ENCODE measurements around the gene PRR12. TPM values are rescaled to one million over a fixed set of nuclear protein-coding genes. Genes with fewer than 3 reads are reported as not detected.

PRR12 gene
- total and polyA plus RNA-seq, 2 donors (not counting 1 experiment from before 2014, with no cell fraction given): 0.40 to 2.1 TPM

GRCh38 chr19:49626226-49626625 is 35.2 kb downstream of the PRR12 start:
- DNase-seq (ENCODE audit: low read depth in 2 of 2): no peak
- H3K79me2 ChIP-seq (ENCODE audit: control insufficient read depth, insufficient read depth, low read length): no peaks in the 10 kb centered on the region

DNA sequence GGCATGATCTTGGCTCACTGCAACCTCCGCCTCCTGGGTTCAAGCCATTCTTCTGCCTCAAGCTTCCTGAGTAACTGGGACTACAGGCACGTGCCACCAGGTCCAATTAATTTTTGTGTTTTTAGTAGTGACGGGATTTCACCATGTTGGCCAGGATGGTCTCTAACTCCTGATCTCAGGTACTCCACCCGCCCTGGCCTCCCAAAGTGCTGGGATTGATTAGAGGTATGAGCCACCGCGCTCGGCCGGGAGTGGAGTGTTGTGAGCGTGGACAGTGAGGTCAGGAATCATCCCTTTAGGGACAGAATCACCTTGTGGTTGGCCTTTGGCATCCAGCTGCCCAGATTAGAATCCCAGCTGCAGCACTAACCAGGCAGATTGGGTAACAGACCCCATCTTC is 38.7 kb downstream of the PRR12 start:
- Histone ChIP-seq H3K36me3 (ENCODE audit: control insufficient read depth, insufficient read depth, low read length) (peaks cover 3% of the 10 kb centered on the region), H3K9ac (ENCODE audit: insufficient read depth, low read length) (no peak overlapping the region), H3K4me3 (replicated peaks in 1 of 4; ENCODE audit: control extremely low read depth in 1 of 4, insufficient read depth in 1 of 4, low read depth in 3 of 4, low read length in 4 of 4) (no peak overlapping the region), H3K79me2 (ENCODE audit: control insufficient read depth, insufficient read depth, low read length) (no peaks in the 10 kb centered on the region), H3K9me3 (ENCODE audit: control insufficient read depth, insufficient read depth, low read depth, low read length) (no peaks in the 10 kb centered on the region), H4K20me1 (ENCODE audit: control insufficient read depth, extremely low read depth, insufficient read depth, low read length) (no peaks in the 10 kb centered on the region), H3K27ac (ENCODE audit: insufficient read depth, low read length) (no peak overlapping the region), H3K4me1 (ENCODE audit: control insufficient read depth, extremely low read depth, insufficient read depth, low read length) (no peaks in the 10 kb centered on the region), H3K4me2 (ENCODE audit: extremely low read depth, insufficient read depth, low read length) (no peak overlapping the region), H3K27me3 (ENCODE audit: control insufficient read depth, insufficient read depth, low read length) (no peaks in the 10 kb centered on the region), H2AFZ (ENCODE audit: low read length) (no peak overlapping the region)
- DNase-seq (ENCODE audit: low read depth in 2 of 2): no peak
- TF ChIP-seq EZH2 (IDR thresholded peaks at IDR 0.05; ENCODE audit: low read length, missing control alignments) (no peak), CTCF (conservative IDR thresholded peaks at IDR 0.05 in 1 of 2, IDR thresholded peaks at IDR 0.05 in 1 of 2; ENCODE audit: low read depth in 1 of 2, low read length in 2 of 2) (no peak)

More at GRCh38 chr19:49626226-49626625, 35.2 kb downstream of the PRR12 start:
- H3K27ac ChIP-seq (ENCODE audit: insufficient read depth, low read length): no peak overlapping the region
- H4K20me1 ChIP-seq (ENCODE audit: control insufficient read depth, extremely low read depth, insufficient read depth, low read length): no peaks in the 10 kb centered on the region
- no peak overlapping the region for H3K4me3 ChIP-seq (replicated peaks in 1 of 4; ENCODE audit: control extremely low read depth in 1 of 4, insufficient read depth in 1 of 4, low read depth in 3 of 4, low read length in 4 of 4)
- no peaks in the 10 kb centered on the region for H3K9me3 ChIP-seq (ENCODE audit: control insufficient read depth, insufficient read depth, low read depth, low read length)
- TF ChIP-seq EZH2 (IDR thresholded peaks at IDR 0.05; ENCODE audit: low read length, missing control alignments): no peak
- TF ChIP-seq CTCF (conservative IDR thresholded peaks at IDR 0.05 in 1 of 2, IDR thresholded peaks at IDR 0.05 in 1 of 2; ENCODE audit: low read depth in 1 of 2, low read length in 2 of 2): no peak
- no peak overlapping the region for H2AFZ ChIP-seq (ENCODE audit: low read length)
- H3K9ac ChIP-seq (ENCODE audit: insufficient read depth, low read length): no peak overlapping the region
- no peaks in the 10 kb centered on the region for H3K27me3 ChIP-seq (ENCODE audit: control insufficient read depth, insufficient read depth, low read length)
- H3K36me3 ChIP-seq (ENCODE audit: control insufficient read depth, insufficient read depth, low read length): peaks cover 7% of the 10 kb centered on the region
- H3K4me2 ChIP-seq (ENCODE audit: extremely low read depth, insufficient read depth, low read length): no peak overlapping the region
- no peaks in the 10 kb centered on the region for H3K4me1 ChIP-seq (ENCODE audit: control insufficient read depth, extremely low read depth, insufficient read depth, low read length)

DNA sequence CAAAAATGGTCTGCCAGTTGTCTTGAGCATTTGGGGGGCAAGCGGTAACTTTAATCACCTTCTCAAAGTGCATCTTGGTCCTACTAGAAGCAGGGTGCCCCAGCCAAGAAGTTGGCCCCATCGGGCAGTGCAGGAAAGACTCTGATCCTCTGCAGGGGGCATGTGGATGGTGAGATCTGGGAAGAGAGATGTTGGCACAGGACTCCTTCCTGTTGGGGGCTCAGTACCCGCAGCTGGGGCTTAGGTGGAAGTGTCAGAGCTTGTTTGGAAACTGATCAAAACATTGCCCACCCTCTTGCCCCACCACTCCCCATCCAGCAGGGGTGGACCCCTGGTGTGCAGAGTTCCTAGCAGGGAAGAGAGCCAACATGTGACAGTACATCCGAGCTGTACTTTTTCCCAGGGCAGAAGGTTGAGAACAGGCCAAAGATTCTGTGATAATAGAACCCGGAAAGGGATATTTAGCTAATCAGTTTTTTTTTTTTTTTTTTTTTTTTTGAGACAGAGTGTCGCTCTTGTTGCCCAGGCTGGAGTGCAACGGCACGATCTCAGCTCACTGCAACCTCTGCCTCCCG is 40.1 kb downstream of the PRR12 start:
- TF ChIP-seq CTCF (conservative IDR thresholded peaks at IDR 0.05 in 1 of 2, IDR thresholded peaks at IDR 0.05 in 1 of 2; ENCODE audit: low read depth in 1 of 2, low read length in 2 of 2) (no peak), EZH2 (IDR thresholded peaks at IDR 0.05; ENCODE audit: low read length, missing control alignments) (no peak)

More for the DNA sequence above, 40.1 kb downstream of the PRR12 start:
- Histone ChIP-seq H3K36me3 (ENCODE audit: control insufficient read depth, insufficient read depth, low read length) (peaks cover 2% of the 10 kb centered on the region), H3K4me2 (ENCODE audit: extremely low read depth, insufficient read depth, low read length) (no peak overlapping the region), H3K27me3 (ENCODE audit: control insufficient read depth, insufficient read depth, low read length) (no peaks in the 10 kb centered on the region), H3K79me2 (ENCODE audit: control insufficient read depth, insufficient read depth, low read length) (no peaks in the 10 kb centered on the region), H3K27ac (ENCODE audit: insufficient read depth, low read length) (no peak overlapping the region), H3K4me3 (replicated peaks in 1 of 4; ENCODE audit: control extremely low read depth in 1 of 4, insufficient read depth in 1 of 4, low read depth in 3 of 4, low read length in 4 of 4) (no peak overlapping the region), H3K9ac (ENCODE audit: insufficient read depth, low read length) (no peak overlapping the region), H2AFZ (ENCODE audit: low read length) (no peak overlapping the region), H3K4me1 (ENCODE audit: control insufficient read depth, extremely low read depth, insufficient read depth, low read length) (no peaks in the 10 kb centered on the region), H4K20me1 (ENCODE audit: control insufficient read depth, extremely low read depth, insufficient read depth, low read length) (no peaks in the 10 kb centered on the region), H3K9me3 (ENCODE audit: control insufficient read depth, insufficient read depth, low read depth, low read length) (no peaks in the 10 kb centered on the region)
- DNase-seq (ENCODE audit: low read depth in 2 of 2): no peak
